SU-DHL-6 (cell line): ENCODE data around the gene OPRM1.
"Not testable (repeated sequence)": the region's sequence is repeated elsewhere in the genome, so short reads cannot be mapped to it uniquely, and the experiment has no call there.

Experiments used
- CTCF ChIP-seq: fragments of 200-600 bp; sonication (generic); IDR thresholded peaks from one replicate; pipeline ENCODE4 v1.5.1; 2017; ENCODE audit warnings: antibody characterized with exemption, mild to moderate bottlenecking, low read length, moderate library complexity; ENCODE audit not compliant: insufficient read depth, poor library complexity, severe bottlenecking
- EZH2phosphoT487 ChIP-seq: fragments of 200-600 bp; sonication (generic), shearing (Covaris generic); conservative IDR thresholded peaks from 2 replicates; pipeline ENCODE4 v1.6.1; 2018; ENCODE audit warnings: mild to moderate bottlenecking, antibody characterized with exemption, low read length, moderate library complexity, mixed read lengths

- TF ChIP-seq CTCF, EZH2phosphoT487: not testable (repeated sequence)
Observed at GRCh38 chr6:154172393-154172792, 133.4 kb downstream of the OPRM1 start.
